ENCODE measurements around the gene PCDH9. TPM values are rescaled to one million over a fixed set of nuclear protein-coding genes. Genes with fewer than 3 reads are reported as not detected.
A peak's percentile ranks its signal among the peaks of the same experiment; 100 is the strongest.

Gene PCDH9
- total RNA-seq, 1 donor from 2014 or later: 0.21 TPM

- H3K4me3 Mint-ChIP-seq: no peak overlapping the region
- H3K4me1 Mint-ChIP-seq (ENCODE audit: low read depth): no peaks in the 10 kb centered on the region
- intact Hi-C loops (cut with micrococcal nuclease): no loop called here
- DNase-seq (ENCODE audit: low spot score): no peak
- peak overlapping the region; percentile 35 for H3K27ac Mint-ChIP-seq
- no peaks in the 10 kb centered on the region for H3K27me3 Mint-ChIP-seq (ENCODE audit: insufficient read depth)
- no peaks in the 10 kb centered on the region for H3K36me3 Mint-ChIP-seq (ENCODE audit: low read depth)
- no peaks in the 10 kb centered on the region for H3K9me3 Mint-ChIP-seq
Observed at GRCh38 chr13:67048084-67048820, 181.9 kb downstream of the PCDH9 start.

- no peak overlapping the region for H3K27ac Mint-ChIP-seq
- no peaks in the 10 kb centered on the region for H3K9me3 Mint-ChIP-seq
- intact Hi-C loops (cut with micrococcal nuclease): no loop called here
- DNase-seq (ENCODE audit: low spot score): no peak
- no peak overlapping the region for H3K4me3 Mint-ChIP-seq
- H3K36me3 Mint-ChIP-seq (ENCODE audit: low read depth): no peaks in the 10 kb centered on the region
- H3K4me1 Mint-ChIP-seq (ENCODE audit: low read depth): no peaks in the 10 kb centered on the region
- H3K27me3 Mint-ChIP-seq (ENCODE audit: insufficient read depth): no peaks in the 10 kb centered on the region
Observed at GRCh38 chr13:67045357-67045756, 184.8 kb downstream of the PCDH9 start.

GRCh38 chr13:67043901-67044300, 186.2 kb downstream of the PCDH9 start:
- Mint-ChIP-seq H3K27me3 (ENCODE audit: insufficient read depth) (no peaks in the 10 kb centered on the region), H3K27ac (no peak overlapping the region), H3K36me3 (ENCODE audit: low read depth) (no peaks in the 10 kb centered on the region), H3K4me3 (no peak overlapping the region), H3K4me1 (ENCODE audit: low read depth) (no peaks in the 10 kb centered on the region), H3K9me3 (no peaks in the 10 kb centered on the region)
- DNase-seq (ENCODE audit: low spot score): no peak
- intact Hi-C loops (cut with micrococcal nuclease): no loop called here

GRCh38 chr13:67042556-67042955, 187.6 kb downstream of the PCDH9 start:
- Mint-ChIP-seq H3K27ac (no peak overlapping the region), H3K36me3 (ENCODE audit: low read depth) (no peaks in the 10 kb centered on the region), H3K4me3 (no peak overlapping the region), H3K9me3 (no peaks in the 10 kb centered on the region), H3K27me3 (ENCODE audit: insufficient read depth) (no peaks in the 10 kb centered on the region), H3K4me1 (ENCODE audit: low read depth) (no peaks in the 10 kb centered on the region)
- no peak for DNase-seq (ENCODE audit: low spot score)
- intact Hi-C loops (cut with micrococcal nuclease): no loop called here

- no peaks in the 10 kb centered on the region for H3K36me3 Mint-ChIP-seq (ENCODE audit: low read depth)
- H3K4me1 Mint-ChIP-seq (ENCODE audit: low read depth): no peaks in the 10 kb centered on the region
- H3K27me3 Mint-ChIP-seq (ENCODE audit: insufficient read depth): peaks cover 1% of the 10 kb centered on the region
Observed at GRCh38 chr13:67036699-67037457, 193.3 kb downstream of the PCDH9 start.

GRCh38 chr13:67033170-67033569, 197.0 kb downstream of the PCDH9 start:
- Mint-ChIP-seq H3K27me3 (ENCODE audit: insufficient read depth) (peaks cover 1% of the 10 kb centered on the region), H3K9me3 (no peaks in the 10 kb centered on the region), H3K4me1 (ENCODE audit: low read depth) (no peaks in the 10 kb centered on the region), H3K27ac (no peak overlapping the region), H3K36me3 (ENCODE audit: low read depth) (no peaks in the 10 kb centered on the region), H3K4me3 (no peak overlapping the region)
- intact Hi-C loops (cut with micrococcal nuclease): no loop called here
- no peak for DNase-seq (ENCODE audit: low spot score)

More at GRCh38 chr13:67036699-67037457, 193.3 kb downstream of the PCDH9 start:
- intact Hi-C loops (cut with micrococcal nuclease): no loop called here
- Mint-ChIP-seq H3K9me3 (no peaks in the 10 kb centered on the region), H3K4me3 (no peak overlapping the region), H3K27ac (no peak overlapping the region)
- DNase-seq (ENCODE audit: low spot score): no peak

- Mint-ChIP-seq H3K4me3 (no peak overlapping the region), H3K4me1 (ENCODE audit: low read depth) (no peaks in the 10 kb centered on the region), H3K27me3 (ENCODE audit: insufficient read depth) (no peaks in the 10 kb centered on the region), H3K27ac (no peak overlapping the region), H3K36me3 (ENCODE audit: low read depth) (no peaks in the 10 kb centered on the region), H3K9me3 (no peaks in the 10 kb centered on the region)
- no peak for DNase-seq (ENCODE audit: low spot score)
- intact Hi-C loops (cut with micrococcal nuclease): no loop called here
Observed at GRCh38 chr13:67023130-67023876, 206.8 kb downstream of the PCDH9 start.

- H3K27me3 Mint-ChIP-seq (ENCODE audit: insufficient read depth): no peaks in the 10 kb centered on the region
- no peaks in the 10 kb centered on the region for H3K9me3 Mint-ChIP-seq
- no peaks in the 10 kb centered on the region for H3K36me3 Mint-ChIP-seq (ENCODE audit: low read depth)
- DNase-seq (ENCODE audit: low spot score): no peak
- no peak overlapping the region for H3K4me3 Mint-ChIP-seq
- no peaks in the 10 kb centered on the region for H3K4me1 Mint-ChIP-seq (ENCODE audit: low read depth)
- H3K27ac Mint-ChIP-seq: no peak overlapping the region
- intact Hi-C loops (cut with micrococcal nuclease): no loop called here
Observed at GRCh38 chr13:67018775-67019174, 211.4 kb downstream of the PCDH9 start.

- Mint-ChIP-seq H3K4me1 (ENCODE audit: low read depth) (no peaks in the 10 kb centered on the region), H3K36me3 (ENCODE audit: low read depth) (no peaks in the 10 kb centered on the region), H3K27me3 (ENCODE audit: insufficient read depth) (no peaks in the 10 kb centered on the region), H3K27ac (no peak overlapping the region), H3K9me3 (no peaks in the 10 kb centered on the region), H3K4me3 (no peak overlapping the region)
- intact Hi-C loops (cut with micrococcal nuclease): no loop called here
- no peak for DNase-seq (ENCODE audit: low spot score)
Observed at GRCh38 chr13:67017276-67017675, 212.9 kb downstream of the PCDH9 start.

GRCh38 chr13:67015976-67016600, 214.0 kb downstream of the PCDH9 start:
- no peak overlapping the region for H3K4me3 Mint-ChIP-seq
- H3K27me3 Mint-ChIP-seq (ENCODE audit: insufficient read depth): no peaks in the 10 kb centered on the region
- no peaks in the 10 kb centered on the region for H3K36me3 Mint-ChIP-seq (ENCODE audit: low read depth)
- no peaks in the 10 kb centered on the region for H3K4me1 Mint-ChIP-seq (ENCODE audit: low read depth)
- DNase-seq (ENCODE audit: low spot score): no peak
- intact Hi-C loops (cut with micrococcal nuclease): no loop called here
- no peak overlapping the region for H3K27ac Mint-ChIP-seq
- H3K9me3 Mint-ChIP-seq: no peaks in the 10 kb centered on the region

- no peaks in the 10 kb centered on the region for H3K27me3 Mint-ChIP-seq (ENCODE audit: insufficient read depth)
- no peaks in the 10 kb centered on the region for H3K36me3 Mint-ChIP-seq (ENCODE audit: low read depth)
- no peak overlapping the region for H3K4me3 Mint-ChIP-seq
- no peaks in the 10 kb centered on the region for H3K9me3 Mint-ChIP-seq
- no peak overlapping the region for H3K27ac Mint-ChIP-seq
- H3K4me1 Mint-ChIP-seq (ENCODE audit: low read depth): no peaks in the 10 kb centered on the region
- DNase-seq (ENCODE audit: low spot score): no peak
- intact Hi-C loops (cut with micrococcal nuclease): no loop called here
Observed at GRCh38 chr13:67014399-67014798, 215.7 kb downstream of the PCDH9 start.

- H3K4me1 Mint-ChIP-seq (ENCODE audit: low read depth): no peaks in the 10 kb centered on the region
- no peaks in the 10 kb centered on the region for H3K27me3 Mint-ChIP-seq (ENCODE audit: insufficient read depth)
- H3K4me3 Mint-ChIP-seq: no peak overlapping the region
- intact Hi-C loops (cut with micrococcal nuclease): no loop called here
- no peak overlapping the region for H3K27ac Mint-ChIP-seq
- no peaks in the 10 kb centered on the region for H3K9me3 Mint-ChIP-seq
- DNase-seq (ENCODE audit: low spot score): no peak
- H3K36me3 Mint-ChIP-seq (ENCODE audit: low read depth): no peaks in the 10 kb centered on the region
Observed at GRCh38 chr13:67013709-67014108, 216.4 kb downstream of the PCDH9 start.

Measured in activated T-helper 1 cell treated with anti-CD3 and anti-CD28 coated beads, Interleukin-12 subunit alpha, Interleukin-12 subunit beta, Interleukin-2, Interleukin-4 antibody, amounts not matched to agents 30 ng/mL and 10 ng/mL and 1 ng/mL, durations not matched to agents 14 hours and 24 hours and 36 hours (primary cell).